HepG2 (cell line): ENCODE data around the gene UNC13D. TPM values are rescaled to one million over a fixed set of nuclear protein-coding genes. Genes with fewer than 3 reads are reported as not detected.

ENCODE experiments used
- PHF20 ChIP-seq: sonication (generic); formaldehyde crosslinking; IDR thresholded peaks from 2 replicates; pipeline ENCODE4 v1.5.0; 2020; ENCODE audit warnings: mild to moderate bottlenecking, missing genetic modification reagents
- PTBP1 ChIP-seq: fragments of 200-400 bp; formaldehyde crosslinking; IDR thresholded peaks from 2 replicates; pipeline ENCODE4 v1.6.1; 2018; ENCODE audit warnings: low read length, low read depth; ENCODE audit not compliant: poor library complexity, severe bottlenecking
- SRSF9 ChIP-seq: fragments of 200-400 bp; formaldehyde crosslinking; IDR thresholded peaks from 2 replicates; pipeline ENCODE4 v1.6.1; 2018; ENCODE audit warnings: borderline replicate concordance, mild to moderate bottlenecking, low read depth, low read length; ENCODE audit not compliant: insufficient read depth, poor library complexity, severe bottlenecking
- ZFP1 ChIP-seq: IDR thresholded peaks from 2 replicates; pipeline ENCODE4 v1.6.1; 2016
- ZFP62 ChIP-seq: sonication (generic); formaldehyde crosslinking; IDR thresholded peaks from 2 replicates; pipeline ENCODE4 v1.4.0; 2020; ENCODE audit warnings: missing genetic modification reagents
- ZNF337 ChIP-seq: sonication (generic); formaldehyde crosslinking; IDR thresholded peaks from 2 replicates; pipeline ENCODE4 v1.5.1; 2020; ENCODE audit warnings: missing genetic modification reagents, low read depth, mild to moderate bottlenecking, borderline replicate concordance
- ZNF772 ChIP-seq: sonication (generic); formaldehyde crosslinking; IDR thresholded peaks from 2 replicates; pipeline ENCODE4 v1.5.0; 2020; ENCODE audit warnings: mild to moderate bottlenecking, missing genetic modification reagents
- ZSCAN21 ChIP-seq: sonication (generic); formaldehyde crosslinking; IDR thresholded peaks from 2 replicates; pipeline ENCODE4 v1.8.0; 2022; ENCODE audit warnings: mild to moderate bottlenecking, missing genetic modification reagents, moderate library complexity, borderline replicate concordance
- polyA plus RNA-seq, 8 experiments: library from polyadenylated mRNA; depleted of rRNA in 3 of 8; stranded (reverse) in 7 of 8; unstranded in 1 of 8; fragments of >200 nt; fragmentation: Illumina TruSeq in 4 of 8; extraction: Trizol in 4 of 8; gene quantifications; 2 replicates each; pipeline versions ENCODE4 v1.2.1 to v1.2.3, GENCODE V29; 2011 to 2016; ENCODE audit warnings: low read depth in 4 of 8, missing spikeins in 1 of 8, mixed read lengths in 1 of 8; ENCODE audit not compliant: insufficient read depth in 1 of 8
- total RNA-seq, 5 experiments: library from RNA; depleted of rRNA; stranded (reverse); fragments of >200 nt; fragmentation: Illumina TruSeq; extraction: Trizol; gene quantifications; 2 replicates each; pipeline ENCODE4 v1.2.3, GENCODE V29; 2016; ENCODE audit warnings: low read depth in 1 of 5
- TF ChIP-seq, protein P1 (sequence below): IDR thresholded peaks from 2 replicates; pipeline ENCODE4 v1.6.1; 2012; ENCODE audit warnings: low read length, improper control_type of control experiment
- TF ChIP-seq, protein P2 (sequence below): IDR thresholded peaks from 2 replicates; pipeline ENCODE4 v1.6.1; 2016; ENCODE audit warnings: low read depth
- TF ChIP-seq, protein P3 (sequence below): sonication (generic); formaldehyde crosslinking; IDR thresholded peaks from 2 replicates; pipeline ENCODE4 v1.4.0; 2020; ENCODE audit warnings: missing genetic modification reagents, borderline replicate concordance
- TF ChIP-seq, protein P4 (sequence below): sonication (generic); formaldehyde crosslinking; IDR thresholded peaks from 2 replicates; pipeline ENCODE4 v1.5.1; 2020; ENCODE audit warnings: mild to moderate bottlenecking, missing genetic modification reagents, moderate library complexity

The UNC13D gene
- total and polyA plus RNA-seq, 2 of the 13 experiments (the other 11 are each of a cell fraction or from before 2014, with no cell fraction given), result 29.7 to 42.7 TPM

DNA sequence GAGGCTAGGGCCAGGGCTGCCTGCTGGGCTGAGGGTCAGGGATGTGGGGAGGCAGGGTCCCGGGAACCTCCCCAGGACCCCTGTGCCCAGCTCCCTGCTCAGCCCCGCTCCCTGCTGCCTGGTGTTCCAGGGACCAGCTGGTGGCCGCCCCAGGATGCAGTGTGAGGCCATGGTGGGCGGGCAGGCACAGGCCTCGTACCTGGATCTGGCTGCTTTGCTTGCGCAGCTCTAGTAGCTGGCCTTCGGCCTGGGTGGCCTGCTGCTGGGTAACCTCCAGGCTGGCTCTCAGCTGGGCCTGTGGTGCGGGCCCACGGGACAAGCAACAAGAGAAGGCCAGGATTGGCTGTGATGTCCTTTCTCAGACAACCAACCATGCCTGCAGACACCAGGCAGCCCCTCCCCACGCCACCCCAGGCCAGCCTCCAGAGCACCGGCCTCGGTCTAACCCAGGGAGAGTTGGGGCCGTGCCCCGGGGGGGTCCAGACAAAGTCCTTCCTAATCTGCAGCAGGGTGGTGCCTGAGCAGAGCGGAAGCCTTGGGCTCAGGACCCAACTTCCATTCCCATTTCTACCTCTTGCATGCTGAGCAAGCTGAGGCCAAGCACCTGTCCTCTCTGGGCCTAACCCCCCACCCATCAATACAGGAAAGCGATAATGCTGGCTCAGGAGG lies 48.5 kb upstream of the UNC13D start (continued):
- TF ChIP-seq, protein P1, sequence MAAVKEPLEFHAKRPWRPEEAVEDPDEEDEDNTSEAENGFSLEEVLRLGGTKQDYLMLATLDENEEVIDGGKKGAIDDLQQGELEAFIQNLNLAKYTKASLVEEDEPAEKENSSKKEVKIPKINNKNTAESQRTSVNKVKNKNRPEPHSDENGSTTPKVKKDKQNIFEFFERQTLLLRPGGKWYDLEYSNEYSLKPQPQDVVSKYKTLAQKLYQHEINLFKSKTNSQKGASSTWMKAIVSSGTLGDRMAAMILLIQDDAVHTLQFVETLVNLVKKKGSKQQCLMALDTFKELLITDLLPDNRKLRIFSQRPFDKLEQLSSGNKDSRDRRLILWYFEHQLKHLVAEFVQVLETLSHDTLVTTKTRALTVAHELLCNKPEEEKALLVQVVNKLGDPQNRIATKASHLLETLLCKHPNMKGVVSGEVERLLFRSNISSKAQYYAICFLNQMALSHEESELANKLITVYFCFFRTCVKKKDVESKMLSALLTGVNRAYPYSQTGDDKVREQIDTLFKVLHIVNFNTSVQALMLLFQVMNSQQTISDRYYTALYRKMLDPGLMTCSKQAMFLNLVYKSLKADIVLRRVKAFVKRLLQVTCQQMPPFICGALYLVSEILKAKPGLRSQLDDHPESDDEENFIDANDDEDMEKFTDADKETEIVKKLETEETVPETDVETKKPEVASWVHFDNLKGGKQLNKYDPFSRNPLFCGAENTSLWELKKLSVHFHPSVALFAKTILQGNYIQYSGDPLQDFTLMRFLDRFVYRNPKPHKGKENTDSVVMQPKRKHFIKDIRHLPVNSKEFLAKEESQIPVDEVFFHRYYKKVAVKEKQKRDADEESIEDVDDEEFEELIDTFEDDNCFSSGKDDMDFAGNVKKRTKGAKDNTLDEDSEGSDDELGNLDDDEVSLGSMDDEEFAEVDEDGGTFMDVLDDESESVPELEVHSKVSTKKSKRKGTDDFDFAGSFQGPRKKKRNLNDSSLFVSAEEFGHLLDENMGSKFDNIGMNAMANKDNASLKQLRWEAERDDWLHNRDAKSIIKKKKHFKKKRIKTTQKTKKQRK, result no peak
- TF ChIP-seq, protein P2, sequence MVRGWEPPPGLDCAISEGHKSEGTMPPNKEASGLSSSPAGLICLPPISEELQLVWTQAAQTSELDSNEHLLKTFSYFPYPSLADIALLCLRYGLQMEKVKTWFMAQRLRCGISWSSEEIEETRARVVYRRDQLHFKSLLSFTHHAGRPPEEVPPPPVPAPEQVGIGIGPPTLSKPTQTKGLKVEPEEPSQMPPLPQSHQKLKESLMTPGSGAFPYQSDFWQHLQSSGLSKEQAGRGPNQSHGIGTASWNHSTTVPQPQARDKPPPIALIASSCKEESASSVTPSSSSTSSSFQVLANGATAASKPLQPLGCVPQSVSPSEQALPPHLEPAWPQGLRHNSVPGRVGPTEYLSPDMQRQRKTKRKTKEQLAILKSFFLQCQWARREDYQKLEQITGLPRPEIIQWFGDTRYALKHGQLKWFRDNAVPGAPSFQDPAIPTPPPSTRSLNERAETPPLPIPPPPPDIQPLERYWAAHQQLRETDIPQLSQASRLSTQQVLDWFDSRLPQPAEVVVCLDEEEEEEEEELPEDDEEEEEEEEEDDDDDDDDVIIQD (CRISPR knock-in tag), result no peak
- no peak for TF ChIP-seq ZFP62
- TF ChIP-seq PHF20 (CRISPR knock-in tag), result peak; percentile 38; the same call in 1 of the 2 replicates
- TF ChIP-seq SRSF9, result no peak
- no peak for TF ChIP-seq PTBP1
- peak; percentile 78; the same call in 1 of the 2 replicates for TF ChIP-seq ZNF772 (CRISPR knock-in tag)
- TF ChIP-seq, protein P3, sequence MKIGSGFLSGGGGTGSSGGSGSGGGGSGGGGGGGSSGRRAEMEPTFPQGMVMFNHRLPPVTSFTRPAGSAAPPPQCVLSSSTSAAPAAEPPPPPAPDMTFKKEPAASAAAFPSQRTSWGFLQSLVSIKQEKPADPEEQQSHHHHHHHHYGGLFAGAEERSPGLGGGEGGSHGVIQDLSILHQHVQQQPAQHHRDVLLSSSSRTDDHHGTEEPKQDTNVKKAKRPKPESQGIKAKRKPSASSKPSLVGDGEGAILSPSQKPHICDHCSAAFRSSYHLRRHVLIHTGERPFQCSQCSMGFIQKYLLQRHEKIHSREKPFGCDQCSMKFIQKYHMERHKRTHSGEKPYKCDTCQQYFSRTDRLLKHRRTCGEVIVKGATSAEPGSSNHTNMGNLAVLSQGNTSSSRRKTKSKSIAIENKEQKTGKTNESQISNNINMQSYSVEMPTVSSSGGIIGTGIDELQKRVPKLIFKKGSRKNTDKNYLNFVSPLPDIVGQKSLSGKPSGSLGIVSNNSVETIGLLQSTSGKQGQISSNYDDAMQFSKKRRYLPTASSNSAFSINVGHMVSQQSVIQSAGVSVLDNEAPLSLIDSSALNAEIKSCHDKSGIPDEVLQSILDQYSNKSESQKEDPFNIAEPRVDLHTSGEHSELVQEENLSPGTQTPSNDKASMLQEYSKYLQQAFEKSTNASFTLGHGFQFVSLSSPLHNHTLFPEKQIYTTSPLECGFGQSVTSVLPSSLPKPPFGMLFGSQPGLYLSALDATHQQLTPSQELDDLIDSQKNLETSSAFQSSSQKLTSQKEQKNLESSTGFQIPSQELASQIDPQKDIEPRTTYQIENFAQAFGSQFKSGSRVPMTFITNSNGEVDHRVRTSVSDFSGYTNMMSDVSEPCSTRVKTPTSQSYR (CRISPR knock-in tag), result peak; percentile 42; the same call in 1 of the 2 replicates
- TF ChIP-seq ZFP1 (CRISPR knock-in tag), result peak; percentile 75; the same call in 1 of the 2 replicates
- TF ChIP-seq ZNF337 (CRISPR knock-in tag), result no peak
- TF ChIP-seq ZSCAN21, result peak; percentile 51; the same call in 1 of the 2 replicates
- TF ChIP-seq, protein P4, sequence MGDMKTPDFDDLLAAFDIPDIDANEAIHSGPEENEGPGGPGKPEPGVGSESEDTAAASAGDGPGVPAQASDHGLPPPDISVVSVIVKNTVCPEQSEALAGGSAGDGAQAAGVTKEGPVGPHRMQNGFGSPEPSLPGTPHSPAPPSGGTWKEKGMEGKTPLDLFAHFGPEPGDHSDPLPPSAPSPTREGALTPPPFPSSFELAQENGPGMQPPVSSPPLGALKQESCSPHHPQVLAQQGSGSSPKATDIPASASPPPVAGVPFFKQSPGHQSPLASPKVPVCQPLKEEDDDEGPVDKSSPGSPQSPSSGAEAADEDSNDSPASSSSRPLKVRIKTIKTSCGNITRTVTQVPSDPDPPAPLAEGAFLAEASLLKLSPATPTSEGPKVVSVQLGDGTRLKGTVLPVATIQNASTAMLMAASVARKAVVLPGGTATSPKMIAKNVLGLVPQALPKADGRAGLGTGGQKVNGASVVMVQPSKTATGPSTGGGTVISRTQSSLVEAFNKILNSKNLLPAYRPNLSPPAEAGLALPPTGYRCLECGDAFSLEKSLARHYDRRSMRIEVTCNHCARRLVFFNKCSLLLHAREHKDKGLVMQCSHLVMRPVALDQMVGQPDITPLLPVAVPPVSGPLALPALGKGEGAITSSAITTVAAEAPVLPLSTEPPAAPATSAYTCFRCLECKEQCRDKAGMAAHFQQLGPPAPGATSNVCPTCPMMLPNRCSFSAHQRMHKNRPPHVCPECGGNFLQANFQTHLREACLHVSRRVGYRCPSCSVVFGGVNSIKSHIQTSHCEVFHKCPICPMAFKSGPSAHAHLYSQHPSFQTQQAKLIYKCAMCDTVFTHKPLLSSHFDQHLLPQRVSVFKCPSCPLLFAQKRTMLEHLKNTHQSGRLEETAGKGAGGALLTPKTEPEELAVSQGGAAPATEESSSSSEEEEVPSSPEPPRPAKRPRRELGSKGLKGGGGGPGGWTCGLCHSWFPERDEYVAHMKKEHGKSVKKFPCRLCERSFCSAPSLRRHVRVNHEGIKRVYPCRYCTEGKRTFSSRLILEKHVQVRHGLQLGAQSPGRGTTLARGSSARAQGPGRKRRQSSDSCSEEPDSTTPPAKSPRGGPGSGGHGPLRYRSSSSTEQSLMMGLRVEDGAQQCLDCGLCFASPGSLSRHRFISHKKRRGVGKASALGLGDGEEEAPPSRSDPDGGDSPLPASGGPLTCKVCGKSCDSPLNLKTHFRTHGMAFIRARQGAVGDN (CRISPR knock-in tag), result peak; percentile 91
